CD4-positive, alpha-beta T cell treated with Interleukin-12 subunit alpha and Interleukin-12 subunit beta, for 1 hour (primary cell): ENCODE data around the gene C1QTNF12.

Experiments used
- DNase-seq: peaks from one replicate; pipeline ENCODE4 v3.0.0-alpha.2; 2020

Gene C1QTNF12

DNA sequence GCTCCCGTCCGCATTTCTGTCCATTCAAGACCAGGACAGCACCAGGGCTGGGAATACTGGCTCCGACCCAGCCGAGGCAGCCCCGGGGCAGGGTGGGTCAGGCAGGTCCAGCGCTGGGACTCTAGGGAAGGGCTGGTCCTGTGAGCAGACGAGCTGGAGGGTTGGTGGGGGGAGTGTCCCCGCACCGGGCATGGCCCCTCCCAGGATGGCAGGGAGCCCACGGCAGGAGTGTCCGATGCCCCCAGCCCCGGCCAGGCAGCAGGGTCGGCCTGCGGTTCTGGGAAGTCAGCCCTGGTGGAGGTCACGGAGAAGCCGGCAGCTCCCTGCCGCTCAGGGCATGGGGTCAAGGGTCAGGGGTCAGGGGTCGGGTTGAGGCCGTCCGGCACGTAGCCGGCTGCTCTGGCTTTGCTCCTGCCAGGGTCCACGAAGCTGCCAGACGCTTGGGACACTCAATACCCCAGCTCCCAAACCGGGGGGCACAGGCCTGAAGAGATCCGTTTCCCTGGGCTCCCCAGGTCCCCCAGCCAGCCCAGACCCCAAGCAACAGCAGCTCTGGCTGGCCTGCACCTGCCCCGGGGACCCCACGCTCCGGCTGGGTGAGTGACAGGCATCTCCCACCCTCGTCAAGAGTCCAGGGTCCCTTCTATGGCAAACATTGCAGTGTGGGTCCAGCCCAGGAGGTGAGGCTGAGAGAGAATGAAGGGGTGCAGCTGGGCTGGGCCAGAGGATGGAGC is 6.7 kb downstream of the C1QTNF12 start:
- no peak for DNase-seq

DNA sequence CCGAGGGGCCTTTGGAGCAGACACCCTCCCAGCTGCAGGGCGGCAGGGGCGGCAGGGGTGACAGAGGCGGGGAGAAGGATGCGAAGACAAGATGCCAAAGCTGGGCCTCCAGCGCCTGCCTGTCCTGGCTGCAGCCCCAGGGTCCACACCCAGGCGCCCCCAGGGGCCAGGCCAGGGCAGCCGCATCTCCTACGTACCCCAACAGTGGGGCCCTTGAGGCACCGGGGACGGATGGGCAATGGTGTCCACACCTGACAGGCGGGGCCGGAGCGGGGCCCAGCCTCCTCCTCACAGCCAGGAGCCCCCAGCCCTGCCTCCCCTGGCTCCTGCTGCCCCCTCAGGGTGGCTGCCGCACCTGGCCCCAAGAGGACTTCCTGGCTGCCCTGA is 7.3 kb downstream of the C1QTNF12 start:
- no peak for DNase-seq

DNA sequence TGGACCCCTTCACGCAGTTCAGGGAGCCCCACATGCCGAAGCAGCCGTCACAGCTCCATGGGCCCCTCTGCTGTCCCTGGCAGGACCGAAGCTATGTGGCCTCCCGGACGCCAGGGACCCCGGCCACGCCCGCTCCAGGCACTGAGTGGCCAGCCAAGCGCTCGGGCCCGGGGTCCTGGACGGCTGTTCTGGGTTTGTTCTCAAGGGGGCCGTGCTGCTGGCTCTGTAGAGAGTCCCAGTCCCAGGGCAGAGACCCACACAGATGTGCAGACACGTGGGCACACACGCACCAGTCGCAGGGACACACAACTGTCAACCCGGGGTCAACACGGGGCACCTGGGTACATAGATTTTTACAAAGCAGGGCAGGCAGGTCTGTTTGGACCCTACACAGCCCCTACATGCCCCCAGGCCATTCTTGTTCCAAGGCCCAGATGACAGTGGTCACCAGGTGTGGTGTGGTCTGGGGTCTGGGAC is 7.8 kb downstream of the C1QTNF12 start:
- DNase-seq: no peak

DNA sequence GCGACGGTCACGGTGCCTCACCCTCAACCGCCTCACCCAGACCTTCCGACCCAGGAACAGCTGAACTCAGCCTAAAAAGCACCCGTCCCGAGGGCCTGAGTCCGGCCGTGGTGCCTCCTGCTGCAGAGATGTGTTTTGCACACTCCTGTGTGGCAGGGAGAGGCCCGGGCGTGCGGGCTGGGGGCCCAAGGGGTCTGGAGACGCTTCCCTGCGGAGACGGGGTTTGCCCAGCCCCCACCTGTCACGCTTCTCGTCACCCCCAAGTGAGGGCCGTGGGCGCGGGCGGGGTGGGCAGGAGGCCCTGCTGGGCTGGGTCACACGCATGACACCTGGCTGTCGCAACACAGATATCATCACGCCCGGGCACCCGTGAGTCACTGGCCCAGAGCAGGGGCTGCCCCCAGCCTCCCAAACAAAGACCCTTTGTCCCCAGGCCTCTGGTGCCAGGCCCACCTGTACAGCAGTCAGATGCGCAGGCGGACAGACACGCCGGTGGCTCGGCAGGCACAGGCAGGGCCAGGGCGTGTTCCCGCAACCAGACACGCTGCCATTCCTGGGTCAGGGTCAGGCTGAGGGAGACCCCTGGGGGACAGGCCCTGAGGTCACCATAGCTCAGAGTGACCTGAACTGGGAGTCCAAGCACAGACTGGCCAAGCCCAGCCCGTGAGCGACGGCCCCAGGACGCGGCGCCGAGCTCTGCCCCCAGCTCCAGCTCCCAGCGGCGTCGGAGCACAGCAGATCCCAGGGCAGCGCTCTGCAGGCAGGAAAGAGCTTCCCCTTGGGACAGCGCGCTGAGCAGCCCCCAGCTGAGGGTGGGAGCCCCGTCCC is 8.4 kb downstream of the C1QTNF12 start:
- DNase-seq: no peak

DNA sequence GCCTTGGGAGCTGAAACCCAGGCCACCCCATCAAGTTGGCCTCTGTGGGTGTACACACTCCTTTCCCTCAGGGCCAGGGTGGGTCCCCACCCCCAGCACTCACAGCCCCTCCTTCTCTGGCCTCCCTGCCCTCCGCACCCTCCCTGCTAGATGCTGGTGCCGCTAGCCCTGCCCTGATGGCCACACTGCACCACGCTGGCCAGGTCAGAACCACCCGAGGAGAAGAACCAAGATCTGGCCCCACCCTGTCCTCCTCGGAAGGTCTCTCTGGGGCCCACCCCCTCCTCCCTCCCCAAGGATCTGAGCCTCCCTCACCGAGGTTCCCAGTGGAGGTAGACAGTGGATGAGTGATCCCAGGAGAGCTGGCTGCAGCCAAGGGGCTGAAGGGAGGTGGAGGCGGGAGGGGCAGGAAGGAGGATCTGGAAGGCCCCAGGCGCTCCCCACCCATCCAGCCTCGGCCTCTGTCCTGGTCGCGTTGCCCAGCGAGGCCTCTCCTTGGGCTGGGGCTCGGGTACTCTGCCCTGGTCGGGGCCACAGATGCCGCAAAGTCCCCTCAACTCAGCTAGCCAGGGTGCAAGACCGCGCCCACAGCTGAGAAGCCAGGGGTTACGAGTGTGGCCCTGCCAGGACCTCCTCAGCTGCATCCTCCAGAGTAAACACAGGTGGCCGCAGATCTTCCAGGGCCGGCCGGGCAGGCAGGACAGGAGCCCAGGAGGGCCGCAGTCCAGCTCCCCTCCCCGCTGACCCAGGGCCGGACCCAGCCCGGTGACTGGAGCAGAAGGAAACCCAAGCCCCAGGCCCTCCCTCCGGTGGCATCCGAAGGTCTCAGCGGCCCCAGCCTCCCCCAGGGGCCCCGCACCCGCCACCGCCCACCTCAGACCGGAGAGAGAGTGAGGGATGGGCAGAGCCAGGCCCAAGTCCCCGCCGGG is 9.3 kb downstream of the C1QTNF12 start:
- DNase-seq: no peak

DNA sequence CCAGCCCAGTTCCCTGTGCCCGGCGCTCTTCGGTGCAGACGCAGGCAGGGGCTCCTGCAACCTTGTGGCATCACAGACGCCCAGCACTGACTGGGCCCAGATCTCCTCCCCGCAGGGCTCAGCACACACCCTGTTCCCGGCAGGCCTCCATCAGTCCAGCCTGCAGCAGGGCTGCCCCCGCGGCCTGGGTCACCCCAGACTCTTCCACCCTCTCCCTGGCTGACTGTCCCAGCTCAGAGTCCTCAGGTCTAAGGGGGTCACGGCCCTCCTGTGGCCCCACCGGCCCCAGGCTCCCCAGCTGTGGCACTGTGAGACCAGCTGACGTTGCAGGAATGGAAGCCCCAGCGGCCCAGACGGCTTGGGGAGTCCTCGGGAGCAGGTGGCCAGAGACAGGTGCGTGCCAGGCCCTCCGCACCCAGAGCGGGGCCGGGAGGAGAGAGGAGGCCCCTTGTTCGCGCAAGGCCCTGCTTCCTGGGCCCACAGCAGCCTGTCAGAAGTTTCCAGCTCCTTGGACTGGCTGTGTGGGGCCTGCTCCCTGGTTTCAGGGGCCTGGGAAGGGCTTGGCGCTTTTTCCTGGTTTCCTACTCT is 10.3 kb downstream of the C1QTNF12 start:
- no peak for DNase-seq

DNA sequence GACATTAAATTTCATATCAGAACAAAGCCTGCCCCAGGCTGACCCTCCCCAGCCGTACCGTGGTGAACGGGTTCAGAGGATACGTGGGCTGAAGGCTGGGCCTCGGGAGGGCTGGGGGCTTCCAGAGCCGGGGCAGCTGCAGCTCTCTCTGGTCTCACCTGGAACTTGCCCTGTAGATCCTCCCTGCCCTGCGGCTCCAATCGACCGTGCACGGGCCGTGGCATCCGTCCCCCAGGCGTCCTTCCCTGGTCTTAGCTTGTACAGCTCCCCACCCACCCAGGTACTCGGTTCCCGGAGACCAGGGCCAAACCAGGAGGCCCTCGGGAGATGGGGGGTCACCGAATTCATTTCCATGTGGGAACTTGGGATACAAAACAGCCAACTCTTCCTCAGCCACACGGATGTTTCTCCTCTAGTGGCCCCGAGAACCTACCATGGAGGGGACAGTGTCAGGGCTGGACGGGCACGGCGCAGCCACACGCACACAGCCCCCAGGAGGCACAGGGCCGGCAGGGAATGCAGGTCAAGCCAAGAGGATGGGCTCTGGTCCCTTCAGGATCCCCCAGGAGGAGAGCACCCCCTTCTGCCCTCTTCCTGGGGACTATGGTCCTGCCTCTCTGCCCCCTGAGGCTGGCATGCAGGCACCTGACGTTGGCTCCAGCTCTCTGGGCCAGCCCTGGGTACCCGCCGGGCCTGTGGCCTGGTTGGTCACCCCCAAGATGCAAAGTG is 11.3 kb downstream of the C1QTNF12 start:
- no peak for DNase-seq

DNA sequence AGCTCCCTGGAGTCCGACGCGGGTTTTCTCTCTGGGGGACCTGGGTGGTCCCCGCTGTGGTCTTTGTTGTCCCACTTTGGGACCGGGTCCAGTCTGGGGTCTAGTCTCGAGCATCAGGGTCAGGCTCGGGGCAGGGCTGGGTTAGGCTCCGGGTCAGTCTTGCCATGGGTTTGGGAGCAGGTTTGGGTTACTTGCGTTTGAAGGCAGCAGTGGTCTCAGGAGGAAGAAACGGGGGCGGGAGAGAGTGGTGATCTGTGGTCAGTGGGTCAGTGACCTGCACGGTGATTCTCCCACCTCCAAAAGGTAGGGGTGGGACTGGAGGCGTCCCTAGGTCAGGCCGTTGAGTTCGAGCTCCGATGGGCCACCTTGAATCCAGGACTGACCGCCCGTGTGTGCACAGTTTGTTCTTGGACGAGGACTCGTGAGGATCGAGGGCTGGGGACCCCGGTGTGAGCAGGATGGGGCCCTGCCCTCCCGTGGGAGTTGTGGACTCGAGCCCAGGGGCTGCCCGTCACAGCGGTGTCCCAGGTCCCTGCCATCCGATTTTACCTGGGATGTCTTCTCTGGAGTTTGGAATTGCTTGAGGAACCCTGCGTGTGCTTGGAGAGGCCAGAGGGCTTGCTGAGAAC is 12.2 kb downstream of the C1QTNF12 start:
- DNase-seq: no peak

DNA sequence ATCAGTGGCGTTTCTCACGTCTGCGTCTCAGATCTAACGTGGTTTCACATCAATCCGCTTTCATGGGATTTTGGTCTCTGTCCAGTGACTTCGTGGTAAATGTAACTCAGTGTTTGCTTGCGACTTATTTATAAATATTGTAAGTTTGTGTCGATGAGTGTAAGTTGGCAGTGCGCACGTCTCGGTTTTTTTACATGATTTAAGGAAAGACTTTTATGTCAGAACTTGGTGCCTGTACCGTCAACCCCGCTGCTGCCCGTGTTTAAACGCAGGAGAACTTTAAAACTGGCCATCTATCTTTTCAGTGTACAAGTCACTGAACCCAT is 13.0 kb downstream of the C1QTNF12 start:
- DNase-seq: no peak

DNA sequence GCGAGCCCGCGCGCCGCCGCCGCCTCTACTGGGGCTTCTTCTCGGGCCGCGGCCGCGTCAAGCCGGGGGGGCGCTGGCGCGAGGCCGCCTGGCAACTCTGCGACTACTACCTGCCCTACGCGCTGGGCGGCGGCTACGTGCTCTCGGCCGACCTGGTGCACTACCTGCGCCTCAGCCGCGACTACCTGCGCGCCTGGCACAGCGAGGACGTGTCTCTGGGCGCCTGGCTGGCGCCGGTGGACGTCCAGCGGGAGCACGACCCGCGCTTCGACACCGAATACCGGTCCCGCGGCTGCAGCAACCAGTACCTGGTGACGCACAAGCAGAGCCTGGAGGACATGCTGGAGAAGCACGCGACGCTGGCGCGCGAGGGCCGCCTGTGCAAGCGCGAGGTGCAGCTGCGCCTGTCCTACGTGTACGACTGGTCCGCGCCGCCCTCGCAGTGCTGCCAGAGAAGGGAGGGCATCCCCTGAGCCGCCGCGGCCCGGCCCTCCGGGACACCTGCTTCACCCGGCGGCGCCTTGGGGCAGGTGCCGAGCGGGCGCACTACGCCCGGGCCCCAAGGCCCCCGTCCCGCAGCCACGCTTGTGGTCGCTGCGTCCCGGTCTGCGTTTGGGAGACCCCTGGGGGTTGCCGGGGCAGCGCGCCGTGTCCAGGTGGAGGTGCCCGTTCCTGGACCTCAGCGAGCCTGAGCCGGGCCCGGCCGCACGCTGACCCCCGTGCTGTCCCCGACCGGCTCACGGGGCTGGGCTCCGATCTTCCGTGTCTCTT is 13.5 kb downstream of the C1QTNF12 start:
- no peak for DNase-seq

DNA sequence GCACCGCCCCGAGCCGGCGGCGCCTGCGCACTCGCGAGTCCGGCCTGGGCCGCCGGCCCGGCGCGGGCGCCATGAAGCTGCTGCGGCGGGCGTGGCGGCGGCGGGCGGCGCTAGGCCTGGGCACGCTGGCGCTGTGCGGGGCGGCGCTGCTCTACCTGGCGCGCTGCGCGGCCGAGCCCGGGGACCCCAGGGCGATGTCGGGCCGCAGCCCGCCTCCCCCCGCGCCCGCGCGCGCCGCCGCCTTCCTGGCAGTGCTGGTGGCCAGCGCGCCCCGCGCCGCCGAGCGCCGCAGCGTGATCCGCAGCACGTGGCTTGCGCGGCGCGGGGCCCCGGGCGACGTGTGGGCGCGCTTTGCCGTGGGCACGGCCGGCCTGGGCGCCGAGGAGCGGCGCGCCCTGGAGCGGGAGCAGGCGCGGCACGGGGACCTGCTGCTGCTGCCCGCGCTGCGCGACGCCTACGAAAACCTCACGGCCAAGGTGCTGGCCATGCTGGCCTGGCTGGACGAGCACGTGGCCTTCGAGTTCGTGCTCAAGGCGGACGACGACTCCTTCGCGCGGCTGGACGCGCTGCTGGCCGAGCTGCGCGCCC is 14.2 kb downstream of the C1QTNF12 start, which contains the start of gene B3GALT6:
Gene B3GALT6 (plus strand): TSS at position 30 of the 588 bp plus-strand sequence. CDS start 42 bp downstream, at position 72.
- no peak for DNase-seq

DNA sequence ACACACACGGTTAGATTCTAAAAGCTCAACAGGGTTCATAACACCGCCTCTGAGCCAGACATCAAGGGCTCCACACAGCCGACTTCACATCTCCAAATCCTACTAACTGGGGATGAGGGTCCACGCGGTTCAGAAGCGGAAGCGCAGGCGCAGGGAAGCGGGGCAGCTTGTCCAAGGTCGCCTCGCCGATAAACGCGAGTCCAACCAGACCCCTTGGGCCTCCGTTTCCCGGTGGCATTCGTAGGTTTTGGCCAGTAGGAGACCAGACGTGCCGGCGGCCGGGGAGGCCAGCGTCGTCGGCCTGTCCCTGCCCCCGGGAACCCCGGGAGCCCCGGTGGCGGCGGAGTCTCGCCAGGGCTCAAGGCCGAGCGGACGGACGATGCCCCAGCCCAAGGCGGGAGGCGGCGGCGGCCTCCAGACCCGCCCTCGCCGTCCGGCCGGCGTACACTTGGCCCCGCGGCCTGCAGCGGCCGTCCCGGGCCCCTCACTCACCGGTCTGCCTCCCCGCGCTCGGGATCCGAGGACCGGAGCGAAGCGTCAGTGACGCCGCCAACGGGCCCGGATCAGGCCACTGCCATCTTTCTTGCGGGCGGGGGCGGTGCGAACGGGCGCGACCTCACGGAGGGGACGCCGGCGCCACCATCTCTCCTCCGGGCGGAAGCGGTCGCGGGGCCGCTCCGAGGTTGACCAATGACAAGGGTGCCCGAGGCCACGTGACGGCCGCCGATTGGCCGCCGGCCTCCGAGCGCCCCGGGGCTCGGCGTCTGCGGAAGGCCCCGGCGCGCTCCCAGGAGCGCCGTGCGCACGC is 14.9 kb downstream of the C1QTNF12 start, which contains the start of gene SDF4:
Gene SDF4 (minus strand): TSS at position 602 of the 808 bp plus-strand sequence. CDS start 3,229 bp downstream, outside the sequence.
- peak; percentile 98 for DNase-seq

DNA sequence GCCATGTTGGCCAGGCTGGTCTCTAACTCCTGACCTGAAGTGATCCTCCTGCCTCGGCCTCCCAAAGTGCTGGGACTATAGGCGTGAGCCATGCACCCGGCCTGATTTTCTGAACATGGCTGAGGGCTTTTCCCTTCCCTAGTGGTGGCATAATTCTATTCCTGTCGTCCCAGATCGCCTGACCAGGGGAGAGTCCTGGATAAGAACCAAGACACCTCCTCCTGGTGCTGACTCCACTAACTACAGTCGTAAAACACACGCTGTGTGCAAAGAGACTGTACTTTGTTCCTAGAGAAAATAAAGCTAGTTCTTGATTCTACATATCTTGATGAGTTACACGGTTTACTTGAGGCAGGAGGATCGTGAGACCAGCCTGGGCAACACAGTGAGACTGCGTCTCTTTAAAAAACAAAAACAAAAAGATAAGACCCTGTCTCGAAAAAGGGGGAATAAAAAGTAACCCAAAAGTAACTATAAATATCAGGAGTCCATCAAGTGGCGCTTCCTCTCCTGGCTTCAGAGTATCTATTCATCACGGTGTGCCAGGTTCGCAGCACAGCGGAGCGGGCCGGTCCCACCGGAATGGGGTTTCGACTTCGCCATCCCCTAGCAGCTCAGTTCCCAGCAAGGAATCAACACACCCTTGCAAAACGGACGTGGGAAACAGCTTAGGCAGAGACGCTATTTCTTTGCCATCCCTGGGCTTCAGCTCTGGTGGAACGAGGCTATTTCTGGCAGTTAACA is 15.7 kb downstream of the C1QTNF12 start:
- no peak for DNase-seq

DNA sequence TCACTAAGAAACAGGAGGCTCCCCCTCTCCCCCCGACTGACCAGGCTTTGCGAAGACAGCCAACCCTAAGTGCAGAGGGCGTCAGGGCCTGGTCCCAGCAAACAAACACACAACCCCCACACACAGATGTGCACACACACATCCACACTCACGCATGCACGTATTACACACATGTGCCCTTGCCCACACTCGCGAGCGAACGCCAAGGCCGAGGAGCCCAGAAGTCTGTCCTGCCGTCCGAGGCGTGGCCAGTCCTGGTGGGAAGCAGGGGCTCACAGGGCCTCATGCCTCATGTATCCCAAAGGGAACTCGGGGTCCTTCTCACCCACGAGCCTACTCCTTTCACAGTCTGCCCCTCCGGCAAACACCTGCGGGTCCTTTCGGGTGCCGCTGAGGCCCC is 16.8 kb downstream of the C1QTNF12 start:
- DNase-seq: no peak

DNA sequence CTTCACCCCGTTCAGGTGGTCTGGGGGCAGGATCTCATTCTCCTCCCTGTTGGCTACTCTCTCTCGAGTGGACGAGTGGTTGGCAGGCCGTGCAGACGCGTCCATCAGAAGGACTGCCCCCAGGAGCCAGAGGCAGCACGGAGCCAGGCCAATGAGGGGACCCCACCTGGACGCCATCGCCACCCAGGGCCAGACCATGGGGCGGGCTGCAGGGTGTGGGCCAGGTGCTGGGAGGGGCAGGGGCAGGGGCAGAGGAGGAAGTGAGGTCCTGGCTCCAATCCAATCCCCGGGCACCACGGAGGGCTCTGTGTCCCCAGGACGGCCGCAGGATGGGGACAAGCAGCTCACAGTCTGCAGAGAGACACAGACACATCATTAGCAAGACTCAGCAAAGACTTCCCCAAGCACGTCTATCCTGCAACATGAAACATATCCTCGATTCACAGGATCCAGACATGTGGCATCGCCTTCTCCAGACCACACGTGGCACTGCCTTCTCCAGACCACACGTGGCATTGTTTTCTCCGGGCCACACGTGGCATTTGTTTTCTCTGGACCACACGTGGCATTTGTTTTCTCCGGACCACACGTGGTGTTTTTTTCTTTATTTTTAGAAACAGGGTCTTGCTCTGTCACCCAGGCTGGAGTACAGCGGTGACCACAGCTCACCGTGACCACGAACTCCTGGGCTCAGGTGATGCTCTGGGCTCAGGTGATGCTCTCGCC is 17.8 kb downstream of the C1QTNF12 start:
- no peak for DNase-seq

DNA sequence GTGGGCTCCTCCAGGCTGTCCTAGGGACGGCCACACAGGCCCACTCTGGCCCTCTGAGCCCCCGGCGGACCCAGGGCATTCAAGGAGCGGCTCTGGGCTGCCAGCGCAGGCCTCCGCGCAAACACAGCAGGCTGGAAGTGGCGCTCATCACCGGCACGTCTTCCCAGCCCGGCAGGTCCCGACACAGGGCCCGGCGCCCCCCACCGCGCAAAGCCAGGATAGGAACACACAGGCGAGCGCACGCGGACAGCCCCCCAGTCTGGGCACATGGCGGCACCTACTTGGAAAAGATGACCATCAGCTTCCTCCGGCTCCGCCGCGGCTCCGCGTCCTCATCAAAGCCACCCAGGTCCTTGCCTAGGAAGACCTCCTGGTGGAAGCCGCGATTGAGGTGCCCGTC is 18.3 kb downstream of the C1QTNF12 start:
- DNase-seq: no peak

DNA sequence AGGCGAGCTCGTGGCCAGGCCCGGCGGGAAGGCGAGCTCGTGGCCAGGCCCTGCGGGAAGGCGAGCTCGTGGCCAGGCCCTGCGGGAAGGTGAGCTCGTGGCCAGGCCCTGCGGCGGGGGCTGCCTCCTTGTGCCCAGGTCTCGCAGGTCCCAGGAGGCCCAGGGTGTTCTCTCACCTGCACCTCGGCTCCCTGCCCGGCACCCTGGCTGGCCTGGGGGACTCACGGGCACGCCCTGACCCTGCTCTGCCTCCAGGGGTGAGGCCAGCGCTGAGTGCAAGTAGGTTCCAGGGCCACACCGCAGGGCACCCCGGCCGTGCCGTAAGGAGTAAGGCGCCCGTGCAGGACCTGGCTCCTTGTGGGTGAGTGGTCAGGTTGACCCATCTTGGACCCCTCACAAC is 19.1 kb downstream of the C1QTNF12 start:
- no peak for DNase-seq
